Pancreas (tissue), 10 donors: ENCODE data around the gene TMEM256. TPM values are rescaled to one million over a fixed set of nuclear protein-coding genes. Genes with fewer than 3 reads are reported as not detected.

Experiments
- ATAC-seq, 4 donors: fragments of 200-7000 bp; cut with Tn5 transposase; one replicate each; pipeline versions ENCODE4 v1.8.0 to v1.9.1; 2020; ENCODE audit warnings: mild to moderate bottlenecking in 4 of 4, moderate library complexity in 4 of 4
- DNase-seq, 6 donors: peaks; one replicate each; pipeline ENCODE4 v3.0.0-alpha.2; 2020
- FAIRE-seq: peaks from 2 replicates; lab custom pipeline; 2012; peaks lifted over from hg19 to GRCh38; lab: Jason Lieb, UNC
- H3K27ac ChIP-seq, 4 donors: fragments of 200-600 bp; sonication (generic); 1 replicate in 3 of 4; 2 replicates in 1 of 4; pipeline versions ENCODE4 v1.5.0 to v1.8.0; 2020
- H3K27me3 ChIP-seq, 4 donors: fragments of 200-600 bp; one replicate each; pipeline ENCODE4 v1.8.0; 2021
- H3K36me3 ChIP-seq, 3 donors: fragments of 200-600 bp; sonication (generic) in 1 of 3; one replicate each; pipeline versions ENCODE4 v1.5.0 to v1.8.0; 2020 to 2021
- H3K4me1 ChIP-seq, 3 donors: fragments of 200-600 bp; one replicate each; pipeline ENCODE4 v1.8.0; 2021
- H3K4me3 ChIP-seq, 4 donors: fragments of 200-600 bp; sonication (generic) in 2 of 4; one replicate each; pipeline versions ENCODE4 v1.5.0 to v1.8.0; 2020 to 2021
- H3K9me3 ChIP-seq, 4 donors: fragments of 200-600 bp; one replicate each; pipeline ENCODE4 v1.8.0; 2021
- WGBS, 2 donors: extraction: QIAGEN DNeasy Blood & Tissue Kit; methylation state at CpG; one replicate each; pipeline ENCODE4 v1.1.7; 2013; 5-methylcytosine and 5-hydroxymethylcytosine counted together
- intact Hi-C, 3 donors: fragments of 100-400 bp; cut with DNase I; formaldehyde crosslinking; loops; one replicate each; pipeline versions ENCODE4 v1.11.1 to v1.14.2; 2022
- polyA plus RNA-seq, 2 donors: library from polyadenylated mRNA; stranded (reverse); fragments of 200-250 nt; gene quantifications; one replicate each; pipeline ENCODE4 v1.2.3, GENCODE V29; 2013
- total RNA-seq, 6 donors: library from RNA; stranded (reverse); fragmentation: NEBNext Ultra II Directional in 4 of 6; extraction: Animal tissue kit (Norgen Biotek cat#: 25700) in 4 of 6; gene quantifications; one replicate each; pipeline versions ENCODE4 v1.2.1 to v1.2.4, GENCODE V29; 2021 to 2023
- TF ChIP-seq, protein P1 (sequence below), 4 donors: fragments of 200-600 bp; sonication (generic) in 3 of 4; IDR thresholded peaks; one replicate each; pipeline versions ENCODE4 v1.5.0 to v1.8.0; 2021; ENCODE audit warnings: antibody characterized with exemption in 4 of 4
- donor health status: healthy with polysubstance abuse.
- donor health status: DM: no; HTN: no; CAD: no; lungs with moderate emphysema.
- donor health status: DM: no; HTN: no; CAD: no.
- donor health status: control.
- donor health status: control.
- donor health status: Bipolar disorder and iron deficiency.
- donor health status: DM: yes; HTN: yes; CAD: no.
- donor health status: DM: no; HTN: no; CAD: no.
- donor health status: DM: no; HTN: no; CAD: no.
- donor health status: DM: yes; HTN: yes; CAD: no.

The TMEM256 gene
- total and polyA plus RNA-seq, 8 donors, result 32.8 to 119 (median 51.2) TPM

DNA sequence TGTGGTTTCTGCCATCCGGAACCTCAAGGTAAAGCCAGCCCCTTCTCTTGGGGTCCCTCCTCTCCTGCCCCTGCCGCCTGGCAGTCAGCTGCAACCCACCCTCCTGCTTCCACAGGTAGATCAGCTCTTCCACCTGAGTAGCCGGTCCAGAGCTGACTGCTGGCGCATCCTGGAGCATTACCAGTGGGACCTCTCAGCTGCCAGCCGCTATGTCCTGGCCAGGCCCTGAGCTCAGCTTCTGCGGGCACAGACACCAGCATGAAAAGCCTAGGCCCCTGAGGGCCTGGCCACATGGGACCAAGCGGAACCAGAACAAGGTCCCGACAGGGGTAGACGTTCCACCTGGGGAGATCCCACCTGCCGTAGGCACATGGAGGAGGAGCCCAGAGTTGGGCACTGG lies 15.0 kb downstream of the TMEM256 start:
- H3K9me3 ChIP-seq, result no peaks in the 10 kb centered on the region

GRCh38 chr17:7384489-7385081 lies 19.3 kb downstream of the TMEM256 start:
- DNase-seq (no peak), ATAC-seq (no peak), FAIRE-seq (no peak)
- H3K27ac ChIP-seq, result no peak overlapping the region
- intact Hi-C loops, result no loop called here
- peaks cover 6 to 11% (median 8%) of the 10 kb centered on the region in 3 donors for H3K4me1 ChIP-seq
- H3K27me3 ChIP-seq, result no peaks in the 10 kb centered on the region
- no peaks in the 10 kb centered on the region for H3K9me3 ChIP-seq
- H3K36me3 ChIP-seq, result peaks cover 0 to 10% (median 0%) of the 10 kb centered on the region in 3 donors
- H3K4me3 ChIP-seq, result peak overlapping the region in 1 of 4 donors; percentile 33
- TF ChIP-seq, protein P1, sequence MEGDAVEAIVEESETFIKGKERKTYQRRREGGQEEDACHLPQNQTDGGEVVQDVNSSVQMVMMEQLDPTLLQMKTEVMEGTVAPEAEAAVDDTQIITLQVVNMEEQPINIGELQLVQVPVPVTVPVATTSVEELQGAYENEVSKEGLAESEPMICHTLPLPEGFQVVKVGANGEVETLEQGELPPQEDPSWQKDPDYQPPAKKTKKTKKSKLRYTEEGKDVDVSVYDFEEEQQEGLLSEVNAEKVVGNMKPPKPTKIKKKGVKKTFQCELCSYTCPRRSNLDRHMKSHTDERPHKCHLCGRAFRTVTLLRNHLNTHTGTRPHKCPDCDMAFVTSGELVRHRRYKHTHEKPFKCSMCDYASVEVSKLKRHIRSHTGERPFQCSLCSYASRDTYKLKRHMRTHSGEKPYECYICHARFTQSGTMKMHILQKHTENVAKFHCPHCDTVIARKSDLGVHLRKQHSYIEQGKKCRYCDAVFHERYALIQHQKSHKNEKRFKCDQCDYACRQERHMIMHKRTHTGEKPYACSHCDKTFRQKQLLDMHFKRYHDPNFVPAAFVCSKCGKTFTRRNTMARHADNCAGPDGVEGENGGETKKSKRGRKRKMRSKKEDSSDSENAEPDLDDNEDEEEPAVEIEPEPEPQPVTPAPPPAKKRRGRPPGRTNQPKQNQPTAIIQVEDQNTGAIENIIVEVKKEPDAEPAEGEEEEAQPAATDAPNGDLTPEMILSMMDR (IDR thresholded peaks at IDR 0.05), result no peak
- WGBS, 2 donors, result 84 to 91% methylated on average over 23 of the region's 23 CpGs

More for the DNA sequence above, 15.0 kb downstream of the TMEM256 start:
- no peak for FAIRE-seq
- TF ChIP-seq, protein P1 (IDR thresholded peaks at IDR 0.05), result no peak
- H3K27ac ChIP-seq, result no peak overlapping the region
- WGBS, 2 donors, result 93 to 96% methylated on average over 10 of the region's 10 CpGs
- no peak for DNase-seq
- peaks cover 0 to 3% (median 0%) of the 10 kb centered on the region in 3 donors for H3K4me1 ChIP-seq
- H3K36me3 ChIP-seq, result peaks cover 0 to 10% (median 0%) of the 10 kb centered on the region in 3 donors
- intact Hi-C loops, result no loop called here
- H3K4me3 ChIP-seq, result no peak overlapping the region
- no peaks in the 10 kb centered on the region for H3K27me3 ChIP-seq
- no peak for ATAC-seq

DNA sequence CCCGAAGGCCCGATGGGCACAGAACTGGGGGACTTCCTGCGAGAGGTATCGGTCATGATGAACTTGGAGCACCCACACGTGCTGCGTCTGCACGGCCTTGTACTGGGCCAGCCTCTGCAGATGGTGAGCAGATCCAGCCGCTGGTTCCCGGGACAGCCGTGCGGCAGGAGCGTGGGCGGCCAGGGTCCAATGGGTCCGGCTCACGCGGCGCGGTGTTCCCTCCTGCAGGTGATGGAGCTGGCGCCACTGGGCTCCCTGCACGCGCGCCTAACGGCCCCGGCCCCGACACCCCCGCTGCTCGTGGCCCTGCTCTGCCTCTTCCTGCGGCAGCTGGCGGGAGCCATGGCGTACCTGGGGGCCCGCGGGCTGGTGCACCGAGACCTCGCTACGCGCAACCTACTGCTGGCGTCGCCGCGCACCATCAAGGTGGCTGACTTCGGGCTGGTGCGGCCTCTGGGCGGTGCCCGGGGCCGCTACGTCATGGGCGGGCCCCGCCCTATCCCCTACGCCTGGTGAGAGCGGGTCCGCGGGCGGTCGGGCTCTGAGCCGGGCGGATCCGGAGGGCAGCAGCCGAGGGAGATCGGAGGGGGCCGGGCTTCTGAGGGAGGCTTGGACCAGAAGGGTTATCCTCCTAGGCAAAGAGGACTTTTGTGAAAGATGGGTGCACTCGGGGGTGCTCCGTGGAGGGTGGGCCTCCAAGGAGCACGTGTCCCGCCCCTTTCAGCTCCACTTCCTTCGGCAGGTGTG lies 20.0 kb downstream of the TMEM256 start:
- H3K4me3 ChIP-seq, result peak overlapping the region in 1 of 4 donors; percentile 33
- ATAC-seq, result peak in 2 of 4 donors; percentile 26 to 29
- no peak overlapping the region for H3K27ac ChIP-seq
- TF ChIP-seq, protein P1 (IDR thresholded peaks at IDR 0.05), result no peak
- H3K9me3 ChIP-seq, result no peaks in the 10 kb centered on the region
- H3K36me3 ChIP-seq, result peaks cover 0 to 3% (median 0%) of the 10 kb centered on the region in 3 donors
- WGBS, 2 donors, result 77 to 82% methylated on average over 65 of the region's 65 CpGs
- intact Hi-C loops, result no loop called here
- no peaks in the 10 kb centered on the region for H3K27me3 ChIP-seq
- FAIRE-seq, result no peak
- H3K4me1 ChIP-seq, result peaks cover 6 to 11% (median 8%) of the 10 kb centered on the region in 3 donors
- DNase-seq, result no peak

DNA sequence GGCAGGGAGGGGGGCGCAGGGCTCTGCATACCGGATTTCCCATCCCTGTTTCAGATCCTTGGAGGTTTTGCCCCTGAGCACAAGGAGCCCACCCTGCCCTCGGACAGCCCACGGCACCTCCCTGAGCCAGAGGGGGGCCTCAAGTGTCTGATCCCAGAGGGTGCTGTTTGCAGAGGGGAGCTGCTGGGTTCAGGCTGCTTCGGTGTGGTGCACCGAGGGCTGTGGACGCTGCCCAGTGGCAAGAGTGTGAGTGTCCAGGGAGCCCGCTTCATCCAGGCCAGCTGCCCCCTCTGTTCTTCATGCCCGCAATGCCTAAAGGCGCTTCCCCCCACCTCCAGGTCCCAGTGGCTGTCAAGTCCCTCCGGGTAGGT lies 20.5 kb downstream of the TMEM256 start:
- Histone ChIP-seq H3K4me1 (peaks cover 6 to 11% (median 8%) of the 10 kb centered on the region in 3 donors), H3K9me3 (no peaks in the 10 kb centered on the region), H3K27ac (no peak overlapping the region), H3K4me3 (no peak overlapping the region), H3K27me3 (no peaks in the 10 kb centered on the region), H3K36me3 (no peaks in the 10 kb centered on the region)
- ATAC-seq, result no peak
- TF ChIP-seq, protein P1 (IDR thresholded peaks at IDR 0.05), result no peak
- 90 to 92% methylated on average over 11 of the region's 11 CpGs for WGBS, 2 donors
- no peak for DNase-seq
- intact Hi-C loops, result no loop called here
- FAIRE-seq, result no peak
